Heart right ventricle (tissue), 16 donors: ENCODE measurements around the gene HES7. TPM values are rescaled to one million over a fixed set of nuclear protein-coding genes. Genes with fewer than 3 reads are reported as not detected.
A peak's percentile ranks its signal among the peaks of the same experiment; 100 is the strongest.

Experiments
- ATAC-seq, 8 donors: fragments of 200-7000 bp; cut with Tn5 transposase; one replicate each; pipeline ENCODE4 v1.9.1; 2020; ENCODE audit warnings: mild to moderate bottlenecking in 8 of 8, moderate library complexity in 8 of 8, moderate number of reproducible peaks in 1 of 8
- DNase-seq, 2 donors: peaks; one replicate each; pipeline ENCODE4 v3.0.0-alpha.2; 2020
- H3K27ac ChIP-seq, 10 donors: fragments of 200-600 bp; sonication (generic) in 2 of 10; one replicate each; pipeline versions ENCODE4 v1.5.0 to v1.8.0; 2020 to 2022; ENCODE audit warnings: mild to moderate bottlenecking in 3 of 10
- H3K27me3 ChIP-seq, 7 donors: fragments of 200-600 bp; one replicate each; pipeline ENCODE4 v1.8.0; 2021 to 2022; ENCODE audit warnings: mild to moderate bottlenecking in 2 of 7
- H3K36me3 ChIP-seq, 9 donors: fragments of 200-600 bp; sonication (generic) in 1 of 9; one replicate each; pipeline versions ENCODE4 v1.5.0 to v1.8.0; 2020 to 2022; ENCODE audit warnings: mild to moderate bottlenecking in 2 of 9
- H3K4me1 ChIP-seq, 9 donors: fragments of 200-600 bp; sonication (generic) in 1 of 9; one replicate each; pipeline versions ENCODE4 v1.5.0 to v1.8.0; 2020 to 2022; ENCODE audit warnings: mild to moderate bottlenecking in 4 of 9
- H3K4me3 ChIP-seq, 10 donors: fragments of 200-600 bp; sonication (generic) in 2 of 10; one replicate each; pipeline versions ENCODE4 v1.5.0 to v1.8.0; 2020 to 2022; ENCODE audit warnings: mild to moderate bottlenecking in 7 of 10, moderate library complexity in 2 of 10
- H3K9me3 ChIP-seq, 11 donors: fragments of 200-600 bp in 10 of 11; sonication (generic) in 2 of 11; one replicate each; pipeline versions ENCODE4 v1.5.0 to v1.8.0; 2013 to 2022; ENCODE audit warnings: mild to moderate bottlenecking in 2 of 11, control low read depth in 1 of 11, moderate library complexity in 1 of 11
- WGBS, 2 donors: extraction: QIAGEN DNeasy Blood & Tissue Kit; methylation state at CpG; one replicate each; pipeline ENCODE4 v1.1.7; 2013; ENCODE audit warnings: inconsistent platforms in 1 of 2; 5-methylcytosine and 5-hydroxymethylcytosine counted together
- intact Hi-C, 10 donors: fragments of 100-400 bp; cut with DNase I; formaldehyde crosslinking; loops; one replicate each; pipeline versions ENCODE4 v1.11.1 to v1.14.2; 2022
- polyA plus RNA-seq, 2 donors: library from polyadenylated mRNA; stranded (reverse); fragments of 200-250 nt; gene quantifications; one replicate each; pipeline ENCODE4 v1.2.3, GENCODE V29; 2013
- total RNA-seq, 10 donors: library from RNA; stranded (reverse); fragmentation: NEBNext Ultra II Directional in 3 of 10; extraction: Animal tissue kit (Norgen Biotek cat#: 25700) in 3 of 10; gene quantifications; one replicate each; pipeline versions ENCODE4 v1.2.1 to v1.2.4, GENCODE V29; 2021 to 2023
- TF ChIP-seq, protein P1 (sequence below), 9 donors: fragments of 200-600 bp; sonication (generic) in 2 of 9; IDR thresholded peaks; one replicate each; pipeline versions ENCODE4 v1.5.0 to v1.8.0; 2021 to 2022; ENCODE audit warnings: antibody characterized with exemption in 9 of 9, mild to moderate bottlenecking in 5 of 9, moderate library complexity in 1 of 9
- donor health status: Arrhythmogenic right ventricular cardiomyopathy.
- donor health status: ischemic (EF 13 %, LVEDD 7.1; RV severe dilation, severe dysfunction).
- donor health status: healthy with polysubstance abuse.
- donor health status: DM: no; HTN: yes; CAD: no.
- donor health status: DM: no; HTN: no; CAD: no.
- donor health status: ischemic (EF 25% LVEDD 6.9; RV normal size, moderate dysfunction).
- donor health status: ischemic (EF 25% LVEDD 5.7; RV mildly dilated, moderate dysfunction).
- donor health status: healthy.
- donor health status: DM: yes; HTN: yes; CAD: no.
- donor health status: Ischemic cardiomyopathy.
- donor health status: ischemic (EF 35%, LVEDD 5.7; RV mildly dilated, moderate dysfunction).
- donor health status: nonischemic (EF 11% LVEDD 7.7; RV severe dilation, severe dysfunction).
- donor health status: DM: yes; HTN: yes; CAD: no.
- donor health status: PGD.
- donor health status: ischemic (EF 29% LVEDD 5.4; RV normal size, mild dysfunction).
- donor health status: nonischemic (EF 23%, LVEDD 6.1; RV moderate dilation, normal function).

Gene HES7
- total and polyA plus RNA-seq, 12 donors, result 0.17 to 1.5 (median 0.42) TPM; not detected in 5

GRCh38 chr17:8142158-8142886 is 18.4 kb upstream of the HES7 start:
- TF ChIP-seq, protein P1, sequence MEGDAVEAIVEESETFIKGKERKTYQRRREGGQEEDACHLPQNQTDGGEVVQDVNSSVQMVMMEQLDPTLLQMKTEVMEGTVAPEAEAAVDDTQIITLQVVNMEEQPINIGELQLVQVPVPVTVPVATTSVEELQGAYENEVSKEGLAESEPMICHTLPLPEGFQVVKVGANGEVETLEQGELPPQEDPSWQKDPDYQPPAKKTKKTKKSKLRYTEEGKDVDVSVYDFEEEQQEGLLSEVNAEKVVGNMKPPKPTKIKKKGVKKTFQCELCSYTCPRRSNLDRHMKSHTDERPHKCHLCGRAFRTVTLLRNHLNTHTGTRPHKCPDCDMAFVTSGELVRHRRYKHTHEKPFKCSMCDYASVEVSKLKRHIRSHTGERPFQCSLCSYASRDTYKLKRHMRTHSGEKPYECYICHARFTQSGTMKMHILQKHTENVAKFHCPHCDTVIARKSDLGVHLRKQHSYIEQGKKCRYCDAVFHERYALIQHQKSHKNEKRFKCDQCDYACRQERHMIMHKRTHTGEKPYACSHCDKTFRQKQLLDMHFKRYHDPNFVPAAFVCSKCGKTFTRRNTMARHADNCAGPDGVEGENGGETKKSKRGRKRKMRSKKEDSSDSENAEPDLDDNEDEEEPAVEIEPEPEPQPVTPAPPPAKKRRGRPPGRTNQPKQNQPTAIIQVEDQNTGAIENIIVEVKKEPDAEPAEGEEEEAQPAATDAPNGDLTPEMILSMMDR (IDR thresholded peaks at IDR 0.05), result no peak
- ATAC-seq (no peak), DNase-seq (no peak)
- H3K9me3 ChIP-seq, result no peaks in the 10 kb centered on the region
- peak overlapping the region in 1 of 10 donors; percentile 35 for H3K27ac ChIP-seq
- no peak overlapping the region for H3K4me3 ChIP-seq
- no peaks in the 10 kb centered on the region for H3K27me3 ChIP-seq
- H3K4me1 ChIP-seq, result peaks cover 2 to 44% (median 31%) of the 10 kb centered on the region in 9 donors
- intact Hi-C loops, result no loop called here
- 85 to 87% methylated on average over 23 of the region's 23 CpGs for WGBS, 2 donors
- peaks cover 40 to 81% (median 79%) of the 10 kb centered on the region in 9 donors for H3K36me3 ChIP-seq

DNA sequence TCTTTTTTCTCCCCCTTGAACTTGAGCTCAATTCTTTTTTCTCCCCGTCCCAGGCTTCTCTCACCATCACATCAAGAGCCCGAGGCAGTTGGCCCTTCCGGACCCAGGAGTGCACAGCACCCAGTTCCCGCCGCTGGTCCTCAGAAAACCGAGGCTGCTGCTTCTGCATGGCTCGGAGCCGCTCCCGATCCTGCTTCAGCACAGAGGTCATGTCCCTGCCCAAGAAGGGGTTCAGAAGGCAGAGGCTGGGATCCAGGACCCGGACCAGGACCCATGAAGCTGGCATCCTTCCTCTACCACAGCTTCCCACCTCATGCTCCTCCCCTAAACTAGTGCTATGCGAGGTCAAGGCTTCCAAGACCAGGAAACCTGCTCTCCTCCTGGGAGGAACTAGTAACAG is 17.8 kb upstream of the HES7 start:
- peaks cover 2 to 44% (median 30%) of the 10 kb centered on the region in 9 donors for H3K4me1 ChIP-seq
- H3K36me3 ChIP-seq, result peaks cover 38 to 76% (median 73%) of the 10 kb centered on the region in 9 donors
- intact Hi-C loops, result no loop called here
- 89 to 93% methylated on average over 11 of the region's 11 CpGs for WGBS, 2 donors
- H3K4me3 ChIP-seq, result no peak overlapping the region
- TF ChIP-seq, protein P1 (IDR thresholded peaks at IDR 0.05), result no peak
- ATAC-seq (no peak), DNase-seq (no peak)
- H3K27ac ChIP-seq, result peak overlapping the region in 1 of 10 donors; percentile 35
- no peaks in the 10 kb centered on the region for H3K27me3 ChIP-seq
- no peaks in the 10 kb centered on the region for H3K9me3 ChIP-seq

DNA sequence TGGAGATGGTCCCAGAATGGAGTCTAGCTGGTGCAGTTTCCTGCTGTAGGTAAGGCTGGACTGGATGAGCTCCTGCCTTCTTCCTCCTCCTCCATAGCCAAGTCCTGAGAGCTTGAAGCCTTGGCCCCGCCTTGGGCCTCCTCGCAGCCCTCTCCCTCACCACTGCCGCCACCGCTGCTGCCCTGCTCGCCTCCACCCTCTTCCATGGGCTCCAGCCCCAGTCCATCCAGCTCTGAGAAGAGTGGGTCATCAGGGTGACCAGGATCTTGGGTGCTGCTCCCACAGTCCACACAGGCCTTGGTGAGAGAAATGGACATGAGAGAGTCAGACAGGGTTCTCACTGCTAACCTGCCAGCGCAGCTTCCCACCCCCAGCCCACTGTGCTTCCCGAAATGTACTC is 17.1 kb upstream of the HES7 start:
- DNase-seq (no peak), ATAC-seq (no peak)
- peaks cover 31 to 69% (median 66%) of the 10 kb centered on the region in 9 donors for H3K36me3 ChIP-seq
- H3K27me3 ChIP-seq, result no peaks in the 10 kb centered on the region
- intact Hi-C loops, result no loop called here
- 94% methylated on average over 7 of the region's 7 CpGs for WGBS, 2 donors
- H3K9me3 ChIP-seq, result no peaks in the 10 kb centered on the region
- TF ChIP-seq, protein P1 (IDR thresholded peaks at IDR 0.05), result no peak
- peaks cover 2 to 40% (median 29%) of the 10 kb centered on the region in 9 donors for H3K4me1 ChIP-seq
- H3K27ac ChIP-seq, result peak overlapping the region in 4 of 10 donors; percentile 3 to 71 (median 70)
- no peak overlapping the region for H3K4me3 ChIP-seq

GRCh38 chr17:8140065-8141029 is 16.4 kb upstream of the HES7 start:
- ATAC-seq, result peak in 3 of 8 donors; percentile 2 to 4 (median 3)
- intact Hi-C loops, result no loop called here
- no peak for DNase-seq
- 62 to 69% methylated on average over 18 of the region's 18 CpGs for WGBS, 2 donors
- H3K4me1 ChIP-seq, result peaks cover 2 to 40% (median 28%) of the 10 kb centered on the region in 9 donors
- TF ChIP-seq, protein P1 (IDR thresholded peaks at IDR 0.05), result no peak
- no peaks in the 10 kb centered on the region for H3K27me3 ChIP-seq
- peak overlapping the region in 7 of 10 donors; percentile 49 to 84 (median 71) for H3K27ac ChIP-seq
- no peaks in the 10 kb centered on the region for H3K9me3 ChIP-seq
- no peak overlapping the region for H3K4me3 ChIP-seq
- peaks cover 28 to 62% (median 59%) of the 10 kb centered on the region in 9 donors for H3K36me3 ChIP-seq
